Endothelial cell (in vitro differentiated cells): ENCODE measurements around the gene MEDAG. TPM values are rescaled to one million over a fixed set of nuclear protein-coding genes. Genes with fewer than 3 reads are reported as not detected.

Source experiments
- DNase-seq: peaks from one replicate; pipeline ENCODE4 v3.0.0; 2021; ENCODE audit warnings: low spot score
- H3K27ac Mint-ChIP-seq: one replicate; pipeline ENCODE4 v1.8.0; 2021; ENCODE audit warnings: mixed read lengths, inconsistent platforms; ENCODE audit not compliant: unreplicated experiment
- H3K27me3 Mint-ChIP-seq: one replicate; pipeline ENCODE4 v1.8.0; 2021; ENCODE audit warnings: mild to moderate bottlenecking, moderate library complexity, mixed read lengths, inconsistent platforms; ENCODE audit not compliant: unreplicated experiment
- H3K36me3 Mint-ChIP-seq: one replicate; pipeline ENCODE4 v1.8.0; 2021; ENCODE audit warnings: mild to moderate bottlenecking, low read depth, mixed read lengths, inconsistent platforms; ENCODE audit not compliant: unreplicated experiment
- H3K4me1 Mint-ChIP-seq: one replicate; pipeline ENCODE4 v1.8.0; 2021; ENCODE audit warnings: mild to moderate bottlenecking, mixed read lengths, inconsistent platforms; ENCODE audit not compliant: unreplicated experiment
- H3K4me3 Mint-ChIP-seq: one replicate; pipeline ENCODE4 v1.8.0; 2021; ENCODE audit warnings: mild to moderate bottlenecking, mixed read lengths, inconsistent platforms; ENCODE audit not compliant: unreplicated experiment
- H3K9me3 Mint-ChIP-seq: one replicate; pipeline ENCODE4 v1.8.0; 2021; ENCODE audit warnings: mixed read lengths, inconsistent platforms; ENCODE audit not compliant: unreplicated experiment
- CTCF ChIP-seq: fragments of 200-600 bp; sonication (generic); IDR thresholded peaks from one replicate; pipeline ENCODE4 v1.5.0; 2021; ENCODE audit warnings: antibody characterized with exemption; ENCODE audit not compliant: unreplicated experiment
- total RNA-seq: library from RNA; stranded (reverse); fragmentation: NEBNext Ultra II Directional; extraction: Animal tissue kit (Norgen Biotek cat#: 25700); gene quantifications from one replicate; pipeline ENCODE4 v1.2.1, GENCODE V29; 2021; ENCODE audit not compliant: unreplicated experiment

Gene MEDAG
- total RNA-seq, 1 donor from 2014 or later = 0.77 TPM

DNA sequence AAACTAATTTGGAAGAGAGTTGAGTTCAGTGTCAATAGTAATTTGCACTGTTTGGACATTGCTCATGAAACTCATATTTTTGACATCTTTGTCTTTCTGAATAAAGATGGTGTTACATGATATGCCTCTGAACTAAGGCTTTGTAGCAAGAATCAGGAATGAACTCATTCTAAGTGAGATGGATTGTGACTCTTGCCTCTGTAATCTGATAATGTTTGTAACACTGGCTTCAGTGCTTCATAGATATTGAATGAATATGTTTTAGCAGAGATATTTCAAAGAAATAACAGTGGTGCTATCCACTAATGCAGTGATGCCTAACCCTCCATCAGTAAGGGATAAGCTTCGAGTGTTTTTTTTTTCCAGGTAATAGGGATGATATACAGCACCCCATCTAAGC, 59.3 kb downstream of the MEDAG start:
- Mint-ChIP-seq H3K27ac (no peak overlapping the region), H3K4me1 (peaks cover 2% of the 10 kb centered on the region), H3K27me3 (peaks cover 1% of the 10 kb centered on the region), H3K4me3 (no peak overlapping the region), H3K36me3 (no peaks in the 10 kb centered on the region), H3K9me3 (peaks cover 3% of the 10 kb centered on the region)
- TF ChIP-seq CTCF = no peak
- DNase-seq = no peak

- H3K4me1 Mint-ChIP-seq = peaks cover 2% of the 10 kb centered on the region
- H3K4me3 Mint-ChIP-seq = no peak overlapping the region
- peaks cover 3% of the 10 kb centered on the region for H3K9me3 Mint-ChIP-seq
- DNase-seq = no peak
- no peaks in the 10 kb centered on the region for H3K36me3 Mint-ChIP-seq
- peaks cover 1% of the 10 kb centered on the region for H3K27me3 Mint-ChIP-seq
- no peak for TF ChIP-seq CTCF
- no peak overlapping the region for H3K27ac Mint-ChIP-seq
Observed at GRCh38 chr13:30966101-30966500, 60.0 kb downstream of the MEDAG start.

DNA sequence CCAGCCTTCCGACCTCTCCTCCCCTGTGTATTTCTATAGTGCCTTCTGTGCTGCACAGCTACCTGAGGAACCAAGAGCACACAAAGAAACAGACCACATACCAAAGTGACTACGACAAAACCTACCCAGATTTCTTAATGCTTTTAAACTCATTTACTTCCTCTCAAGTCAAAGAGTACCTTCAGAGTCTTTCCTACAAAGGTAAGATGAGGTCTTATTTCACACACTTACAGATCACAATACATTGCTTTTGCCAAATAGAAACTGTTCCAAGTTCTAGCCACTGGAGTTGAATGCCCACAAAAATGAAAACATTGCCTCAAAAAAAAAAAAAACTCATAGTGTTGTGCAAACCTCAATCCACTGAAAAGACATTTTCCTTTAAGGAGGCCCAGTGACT, 62.8 kb downstream of the MEDAG start:
- peaks cover 1% of the 10 kb centered on the region for H3K27me3 Mint-ChIP-seq
- peaks cover 2% of the 10 kb centered on the region for H3K4me1 Mint-ChIP-seq
- no peak overlapping the region for H3K27ac Mint-ChIP-seq
- no peak for DNase-seq
- no peak overlapping the region for H3K4me3 Mint-ChIP-seq
- TF ChIP-seq CTCF = no peak
- peaks cover 3% of the 10 kb centered on the region for H3K9me3 Mint-ChIP-seq
- H3K36me3 Mint-ChIP-seq = no peaks in the 10 kb centered on the region

DNA sequence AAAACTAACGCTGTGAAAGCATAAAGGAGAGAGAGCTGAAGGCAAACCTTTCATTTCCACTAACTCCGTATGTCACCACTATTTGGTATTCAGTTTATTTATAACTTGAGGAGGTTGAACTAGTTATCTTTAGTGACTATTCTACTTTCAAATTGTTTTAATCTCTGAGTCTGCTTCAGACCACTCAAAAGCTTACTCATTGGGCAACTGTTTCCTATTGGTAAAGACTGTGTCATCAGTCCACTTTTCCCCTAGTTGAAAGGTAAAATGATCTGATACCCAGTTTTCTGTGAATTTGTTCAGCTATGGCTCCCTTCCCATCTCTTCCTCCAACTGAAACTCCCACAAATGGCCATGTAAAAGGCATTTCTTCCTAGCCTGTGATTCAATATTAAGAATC, 65.5 kb downstream of the MEDAG start:
- no peak overlapping the region for H3K4me3 Mint-ChIP-seq
- H3K27me3 Mint-ChIP-seq = peaks cover 1% of the 10 kb centered on the region
- H3K36me3 Mint-ChIP-seq = no peaks in the 10 kb centered on the region
- no peak for DNase-seq
- H3K4me1 Mint-ChIP-seq = peaks cover 4% of the 10 kb centered on the region
- H3K27ac Mint-ChIP-seq = no peak overlapping the region
- no peak for TF ChIP-seq CTCF
- H3K9me3 Mint-ChIP-seq = peaks cover 3% of the 10 kb centered on the region

GRCh38 chr13:30972888-30973377, 66.9 kb downstream of the MEDAG start:
- H3K4me1 Mint-ChIP-seq = peaks cover 4% of the 10 kb centered on the region
- H3K36me3 Mint-ChIP-seq = no peaks in the 10 kb centered on the region
- no peak overlapping the region for H3K4me3 Mint-ChIP-seq
- no peak overlapping the region for H3K27ac Mint-ChIP-seq
- DNase-seq = no peak
- H3K27me3 Mint-ChIP-seq = peaks cover 1% of the 10 kb centered on the region
- TF ChIP-seq CTCF = no peak
- no peaks in the 10 kb centered on the region for H3K9me3 Mint-ChIP-seq
